ENCODE data around the gene TTC27.

DNA sequence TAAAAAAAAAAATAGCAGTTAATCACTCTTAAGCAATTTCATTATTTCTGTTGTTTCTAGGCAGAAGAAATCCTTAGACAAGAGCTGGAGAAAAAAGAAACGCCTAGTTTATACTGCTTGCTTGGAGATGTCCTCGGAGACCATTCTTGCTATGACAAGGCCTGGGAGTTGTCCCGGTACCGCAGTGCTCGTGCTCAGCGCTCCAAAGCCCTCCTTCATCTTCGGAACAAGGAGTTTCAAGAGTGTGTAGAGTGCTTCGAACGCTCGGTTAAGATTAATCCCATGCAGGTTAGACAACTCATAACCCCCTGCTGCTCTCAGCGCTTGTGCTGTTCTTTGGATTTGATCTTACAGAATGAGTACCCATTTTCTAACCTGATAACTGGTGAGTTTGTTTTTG lies 130.4 kb downstream of the TTC27 start:
- TF ChIP-seq, protein P1, sequence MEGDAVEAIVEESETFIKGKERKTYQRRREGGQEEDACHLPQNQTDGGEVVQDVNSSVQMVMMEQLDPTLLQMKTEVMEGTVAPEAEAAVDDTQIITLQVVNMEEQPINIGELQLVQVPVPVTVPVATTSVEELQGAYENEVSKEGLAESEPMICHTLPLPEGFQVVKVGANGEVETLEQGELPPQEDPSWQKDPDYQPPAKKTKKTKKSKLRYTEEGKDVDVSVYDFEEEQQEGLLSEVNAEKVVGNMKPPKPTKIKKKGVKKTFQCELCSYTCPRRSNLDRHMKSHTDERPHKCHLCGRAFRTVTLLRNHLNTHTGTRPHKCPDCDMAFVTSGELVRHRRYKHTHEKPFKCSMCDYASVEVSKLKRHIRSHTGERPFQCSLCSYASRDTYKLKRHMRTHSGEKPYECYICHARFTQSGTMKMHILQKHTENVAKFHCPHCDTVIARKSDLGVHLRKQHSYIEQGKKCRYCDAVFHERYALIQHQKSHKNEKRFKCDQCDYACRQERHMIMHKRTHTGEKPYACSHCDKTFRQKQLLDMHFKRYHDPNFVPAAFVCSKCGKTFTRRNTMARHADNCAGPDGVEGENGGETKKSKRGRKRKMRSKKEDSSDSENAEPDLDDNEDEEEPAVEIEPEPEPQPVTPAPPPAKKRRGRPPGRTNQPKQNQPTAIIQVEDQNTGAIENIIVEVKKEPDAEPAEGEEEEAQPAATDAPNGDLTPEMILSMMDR (IDR thresholded peaks at IDR 0.05), result no peak
- TF ChIP-seq POLR2A (IDR thresholded peaks at IDR 0.05), result no peak
